Mucosa of descending colon (tissue), 3 donors: ENCODE measurements around the gene APOH. TPM values are rescaled to one million over a fixed set of nuclear protein-coding genes. Genes with fewer than 3 reads are reported as not detected.

Experiments
- ATAC-seq: fragments of 200-7000 bp; cut with Tn5 transposase; one replicate; pipeline ENCODE4 v1.9.1; 2020; ENCODE audit warnings: mild to moderate bottlenecking, moderate library complexity
- DNase-seq, 3 donors: peaks; one replicate each; pipeline ENCODE4 v3.0.0-alpha.2; 2020
- H3K36me3 ChIP-seq: fragments of 200-600 bp; one replicate; pipeline ENCODE4 v1.8.0; 2021; ENCODE audit warnings: low read depth, mild to moderate bottlenecking
- H3K4me1 ChIP-seq: fragments of 200-600 bp; one replicate; pipeline ENCODE4 v1.8.0; 2021; ENCODE audit warnings: low read depth, mild to moderate bottlenecking
- H3K4me3 ChIP-seq: fragments of 200-600 bp; one replicate; pipeline ENCODE4 v1.8.0; 2021; ENCODE audit warnings: mild to moderate bottlenecking
- H3K9me3 ChIP-seq: fragments of 200-600 bp; one replicate; pipeline ENCODE4 v1.8.0; 2021; ENCODE audit warnings: mild to moderate bottlenecking
- intact Hi-C, 2 donors: fragments of 100-400 bp; cut with DNase I in 1 of 2; cut with micrococcal nuclease in 1 of 2; formaldehyde crosslinking; loops; one replicate each; pipeline versions ENCODE4 v1.11.0 to v1.11.1; 2022; cut with DNase I, micrococcal nuclease
- total RNA-seq, 3 donors: library from RNA; stranded (reverse); fragmentation: NEBNext Ultra II Directional in 2 of 3; extraction: Animal tissue kit (Norgen Biotek cat#: 25700) in 2 of 3; gene quantifications; one replicate each; pipeline versions ENCODE4 v1.2.1 to v1.2.4, GENCODE V29; 2021 to 2023
- TF ChIP-seq, protein P1 (sequence below): fragments of 200-600 bp; IDR thresholded peaks from one replicate; pipeline ENCODE4 v1.8.0; 2022; ENCODE audit warnings: antibody characterized with exemption, mild to moderate bottlenecking
- donor health status: DM: no; HTN: no; CAD: no; lungs with moderate emphysema.
- donor health status: DM: no; HTN: no; CAD: no.
- donor health status: DM: no; HTN: yes; CAD: no.

Gene APOH
- total RNA-seq, 3 donors from 2014 or later: 0.69 to 0.92 TPM; not detected in 1

DNA sequence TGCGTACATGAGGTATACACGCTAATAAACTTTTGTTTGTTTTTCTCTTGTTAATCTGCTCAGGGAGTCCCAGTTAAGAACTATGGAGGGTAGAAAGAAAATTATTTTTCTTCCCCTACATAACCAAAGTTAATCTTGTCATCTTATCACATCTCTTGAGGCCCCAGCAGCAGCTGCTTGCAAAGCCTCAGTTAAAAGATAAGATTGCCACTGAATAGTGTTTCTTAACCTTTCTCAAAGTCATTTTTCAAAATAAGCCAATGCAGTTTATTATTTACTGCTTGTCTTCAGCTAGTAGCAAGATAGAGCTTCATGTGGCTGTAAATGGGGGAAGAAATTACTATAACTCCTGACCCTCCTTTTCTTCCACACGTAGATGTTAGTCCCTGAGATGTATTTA is 21.5 kb upstream of the APOH start:
- Histone ChIP-seq H3K9me3 (no peaks in the 10 kb centered on the region), H3K4me3 (no peak overlapping the region), H3K4me1 (no peaks in the 10 kb centered on the region), H3K36me3 (no peaks in the 10 kb centered on the region)
- TF ChIP-seq, protein P1, sequence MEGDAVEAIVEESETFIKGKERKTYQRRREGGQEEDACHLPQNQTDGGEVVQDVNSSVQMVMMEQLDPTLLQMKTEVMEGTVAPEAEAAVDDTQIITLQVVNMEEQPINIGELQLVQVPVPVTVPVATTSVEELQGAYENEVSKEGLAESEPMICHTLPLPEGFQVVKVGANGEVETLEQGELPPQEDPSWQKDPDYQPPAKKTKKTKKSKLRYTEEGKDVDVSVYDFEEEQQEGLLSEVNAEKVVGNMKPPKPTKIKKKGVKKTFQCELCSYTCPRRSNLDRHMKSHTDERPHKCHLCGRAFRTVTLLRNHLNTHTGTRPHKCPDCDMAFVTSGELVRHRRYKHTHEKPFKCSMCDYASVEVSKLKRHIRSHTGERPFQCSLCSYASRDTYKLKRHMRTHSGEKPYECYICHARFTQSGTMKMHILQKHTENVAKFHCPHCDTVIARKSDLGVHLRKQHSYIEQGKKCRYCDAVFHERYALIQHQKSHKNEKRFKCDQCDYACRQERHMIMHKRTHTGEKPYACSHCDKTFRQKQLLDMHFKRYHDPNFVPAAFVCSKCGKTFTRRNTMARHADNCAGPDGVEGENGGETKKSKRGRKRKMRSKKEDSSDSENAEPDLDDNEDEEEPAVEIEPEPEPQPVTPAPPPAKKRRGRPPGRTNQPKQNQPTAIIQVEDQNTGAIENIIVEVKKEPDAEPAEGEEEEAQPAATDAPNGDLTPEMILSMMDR: no peak
- intact Hi-C loops: loop anchor here in 1 of 2 donors (10.0 kb wide), 1 partner anchor 314 kb away; no protein-coding TSS in a partner anchor
- DNase-seq: no peak
- no peak for ATAC-seq

DNA sequence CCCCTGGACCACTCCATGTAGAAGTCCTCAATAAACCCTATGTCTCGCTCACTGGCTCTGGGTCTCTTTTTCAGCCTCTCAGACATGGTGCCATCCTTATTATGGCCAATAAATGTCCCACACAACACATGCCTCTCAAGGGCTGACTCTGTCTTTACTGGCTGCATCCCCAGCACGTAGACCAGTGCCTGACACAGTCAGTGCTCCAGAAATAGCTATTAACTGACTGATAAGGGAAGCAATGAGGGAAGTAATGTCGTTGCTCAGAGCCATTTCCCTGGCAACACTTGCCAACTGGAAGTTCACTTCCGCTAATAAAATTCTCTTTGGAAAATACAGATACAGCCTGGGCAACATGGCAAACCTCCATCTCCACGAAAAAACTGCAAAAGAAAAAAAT is 19.1 kb upstream of the APOH start:
- H3K36me3 ChIP-seq: no peaks in the 10 kb centered on the region
- ATAC-seq: no peak
- intact Hi-C loops: no loop called here
- no peaks in the 10 kb centered on the region for H3K4me1 ChIP-seq
- no peak for DNase-seq
- TF ChIP-seq, protein P1: no peak
- no peak overlapping the region for H3K4me3 ChIP-seq
- no peaks in the 10 kb centered on the region for H3K9me3 ChIP-seq

DNA sequence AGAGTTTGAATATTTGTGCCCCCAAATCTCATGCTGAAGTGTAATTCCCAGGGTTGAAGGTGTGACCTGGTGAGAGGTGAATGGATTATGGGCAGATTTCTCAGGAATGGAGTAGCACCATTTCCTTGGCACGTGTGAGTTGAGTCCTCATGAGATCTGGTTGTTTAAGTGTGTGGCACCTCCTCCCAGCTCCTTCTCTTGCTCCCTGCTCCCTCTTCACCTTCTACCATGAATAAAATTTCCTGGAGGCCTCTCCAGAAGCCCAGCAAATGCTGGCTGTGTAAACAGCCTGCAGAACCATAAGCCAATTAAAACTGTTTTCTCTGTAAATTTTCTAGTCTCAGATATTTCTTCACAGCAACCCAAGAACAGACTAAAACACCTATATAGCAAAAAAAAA is 12.6 kb upstream of the APOH start:
- no peak overlapping the region for H3K4me3 ChIP-seq
- no peaks in the 10 kb centered on the region for H3K36me3 ChIP-seq
- intact Hi-C loops: no loop called here
- no peaks in the 10 kb centered on the region for H3K4me1 ChIP-seq
- ATAC-seq (no peak), DNase-seq (no peak)
- TF ChIP-seq, protein P1: no peak
- H3K9me3 ChIP-seq: no peaks in the 10 kb centered on the region

DNA sequence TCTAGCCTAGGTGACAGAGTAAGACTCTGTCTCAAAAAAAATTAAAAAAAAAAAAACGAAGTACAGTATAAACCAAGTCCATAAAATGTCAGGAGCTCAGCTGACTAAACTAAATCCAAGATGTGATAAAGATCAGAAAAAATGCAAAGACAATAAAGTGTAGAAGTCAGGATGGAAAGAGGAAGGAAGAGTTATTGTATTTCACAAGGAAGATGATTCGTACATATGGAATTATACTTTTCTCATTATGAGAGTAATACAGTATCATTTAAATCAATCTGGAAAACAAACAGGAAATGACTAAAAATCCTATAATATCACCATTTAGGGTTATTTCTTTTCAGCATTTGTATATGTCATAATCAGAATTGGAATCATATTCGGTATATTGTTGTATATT is 11.4 kb upstream of the APOH start:
- intact Hi-C loops: no loop called here
- no peaks in the 10 kb centered on the region for H3K4me1 ChIP-seq
- no peak for DNase-seq
- TF ChIP-seq, protein P1: no peak
- no peaks in the 10 kb centered on the region for H3K9me3 ChIP-seq
- no peak overlapping the region for H3K4me3 ChIP-seq
- H3K36me3 ChIP-seq: no peaks in the 10 kb centered on the region
- no peak for ATAC-seq

GRCh38 chr17:66240013-66240412 is 10.8 kb upstream of the APOH start:
- Histone ChIP-seq H3K4me1 (no peaks in the 10 kb centered on the region), H3K36me3 (no peaks in the 10 kb centered on the region), H3K9me3 (no peaks in the 10 kb centered on the region), H3K4me3 (no peak overlapping the region)
- DNase-seq (no peak), ATAC-seq (no peak)
- TF ChIP-seq, protein P1: no peak
- intact Hi-C loops: no loop called here

- TF ChIP-seq, protein P1: no peak
- H3K36me3 ChIP-seq: no peaks in the 10 kb centered on the region
- H3K4me1 ChIP-seq: no peaks in the 10 kb centered on the region
- no peaks in the 10 kb centered on the region for H3K9me3 ChIP-seq
- DNase-seq: no peak
- H3K4me3 ChIP-seq: no peak overlapping the region
- intact Hi-C loops: no loop called here
- ATAC-seq: no peak
Measured at GRCh38 chr17:66235377-66235994, 6.3 kb upstream of the APOH start.
